GM19099 (cell line): ENCODE results near the gene ZNF787.

Experiments
- POLR2A ChIP-seq: IDR thresholded peaks from 3 replicates; pipeline ENCODE4 v1.6.1; 2011; ENCODE audit warnings: low read depth; ENCODE audit not compliant: insufficient read length; ENCODE audit errors: extremely low read depth

The ZNF787 gene

DNA sequence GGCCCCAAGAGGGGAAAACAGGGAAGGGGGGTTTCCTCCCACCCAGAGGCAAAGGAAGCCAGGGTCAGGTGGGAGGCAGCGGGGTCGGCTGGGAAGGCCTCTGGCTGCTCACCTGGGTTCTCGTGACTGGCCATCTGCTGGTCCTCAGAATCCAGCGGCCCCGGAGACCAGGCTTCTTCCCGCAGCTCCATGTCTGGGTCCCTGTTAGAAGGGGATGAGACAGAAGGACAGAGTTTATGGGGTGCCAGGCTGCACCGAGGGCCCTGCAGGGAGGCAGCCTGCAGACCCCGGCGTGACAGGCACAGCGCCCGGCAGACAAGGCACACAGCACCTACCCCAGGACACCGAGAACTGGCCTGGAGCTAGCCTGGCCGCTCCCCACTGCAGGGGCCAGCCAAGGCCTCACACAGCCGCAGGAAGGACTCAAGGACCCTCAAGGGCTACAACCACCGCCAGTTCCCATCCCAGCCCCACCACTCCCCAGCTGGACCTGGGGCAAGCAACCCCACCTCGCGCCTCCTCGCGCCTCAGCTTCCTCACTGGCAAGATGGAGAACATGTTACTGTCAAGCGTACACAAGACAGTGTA is 18.0 kb downstream of the ZNF787 start:
- no peak for TF ChIP-seq POLR2A

DNA sequence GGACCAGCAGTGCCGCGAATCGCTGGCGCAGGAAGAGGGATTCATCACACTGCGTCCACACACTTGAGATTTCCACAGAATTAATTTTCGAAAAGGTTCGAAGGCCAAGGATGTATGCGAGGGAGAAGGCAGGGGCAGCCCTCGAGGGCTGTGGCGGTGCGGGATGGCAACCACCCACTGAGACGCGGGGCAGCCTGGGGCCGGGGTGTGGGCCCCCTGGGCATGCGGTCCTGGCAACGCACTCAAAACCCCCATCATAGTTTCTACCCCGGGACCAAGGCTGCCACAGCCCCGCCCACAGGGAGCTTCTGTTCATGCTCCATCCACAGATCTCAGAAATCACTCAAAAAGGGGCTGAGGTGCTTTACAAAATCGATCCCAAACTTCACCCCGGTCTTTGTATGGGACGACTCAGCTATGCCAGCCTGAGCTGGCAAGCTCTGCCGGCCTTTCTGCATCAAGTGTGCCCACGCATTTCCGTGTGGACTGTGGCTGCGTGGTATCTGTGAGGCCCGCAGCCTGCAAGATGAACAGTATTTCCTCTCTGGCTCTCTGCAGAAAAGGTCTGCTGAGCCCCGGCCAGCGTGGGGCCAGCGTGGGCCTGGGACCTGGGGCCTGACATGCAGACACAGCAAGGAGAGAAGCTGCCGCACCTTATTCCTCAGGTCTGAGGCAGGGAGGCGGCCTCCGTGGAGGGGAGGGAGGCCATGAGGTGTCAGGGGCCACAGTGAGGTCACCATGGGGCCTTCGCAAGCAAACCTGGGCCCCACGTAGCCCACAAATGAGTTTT is 19.2 kb downstream of the ZNF787 start:
- TF ChIP-seq POLR2A = no peak

DNA sequence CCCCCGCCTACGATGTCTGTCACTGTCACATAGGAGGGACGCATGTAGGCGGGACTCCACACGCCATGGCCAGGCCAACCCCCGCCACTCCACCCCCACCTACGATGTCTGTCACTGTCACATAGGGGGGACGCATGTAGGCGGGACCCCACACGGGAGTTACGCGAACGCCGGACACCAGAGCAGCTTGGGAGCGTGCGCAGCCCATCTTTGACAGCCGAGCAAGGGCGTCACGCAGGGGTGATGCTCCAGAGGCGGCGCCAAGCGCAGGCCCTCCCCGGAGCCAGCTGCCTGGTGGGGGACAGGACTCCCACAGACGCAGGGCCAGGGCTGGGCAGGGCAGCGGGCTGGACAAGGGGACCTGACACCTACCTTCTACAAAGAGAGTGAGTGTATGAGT is 20.0 kb downstream of the ZNF787 start:
- TF ChIP-seq POLR2A = no peak

DNA sequence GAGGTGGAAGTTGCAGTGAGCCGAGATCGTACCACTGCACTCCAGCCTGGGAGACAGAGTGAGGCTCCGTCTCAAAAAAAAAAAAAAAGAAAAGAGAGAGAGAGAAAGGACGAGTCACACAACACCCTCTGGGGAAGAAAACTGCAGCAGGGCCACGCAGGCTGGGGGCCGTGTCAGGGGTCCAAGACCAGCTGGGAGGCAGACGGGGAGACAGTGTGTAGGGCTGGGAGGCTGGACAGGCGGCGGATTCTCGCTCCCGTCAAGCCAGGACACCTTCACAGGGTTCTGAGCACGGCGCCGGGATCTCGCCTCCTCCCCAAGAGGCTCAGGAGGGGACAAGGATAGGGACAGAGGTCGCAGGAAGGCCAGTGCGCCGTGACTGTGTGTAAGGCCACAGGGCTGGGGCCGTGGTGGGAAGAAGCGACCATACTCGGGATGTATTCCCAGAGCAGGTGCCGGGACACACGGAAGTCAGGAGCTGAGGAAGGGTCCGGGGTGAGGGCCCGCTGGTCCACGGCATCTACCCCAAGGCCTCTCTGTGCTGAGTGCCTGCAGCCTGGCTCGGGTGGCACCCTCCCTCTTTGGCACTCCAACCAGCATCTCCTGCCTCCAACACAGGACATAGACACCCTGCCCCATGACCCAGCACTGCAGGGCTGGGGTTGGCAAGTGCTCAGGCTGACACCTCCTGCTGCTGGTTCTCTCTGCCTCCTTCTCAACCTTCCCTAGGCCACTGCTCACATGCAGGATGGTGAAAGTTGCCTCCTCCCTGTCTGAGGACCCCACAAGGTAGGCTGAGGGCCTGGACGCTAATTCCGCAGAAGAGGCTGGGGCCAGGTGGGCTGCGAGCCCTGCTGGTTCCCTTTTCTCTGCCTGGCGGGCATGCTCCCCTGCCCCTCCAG is 21.2 kb downstream of the ZNF787 start:
- no peak for TF ChIP-seq POLR2A

DNA sequence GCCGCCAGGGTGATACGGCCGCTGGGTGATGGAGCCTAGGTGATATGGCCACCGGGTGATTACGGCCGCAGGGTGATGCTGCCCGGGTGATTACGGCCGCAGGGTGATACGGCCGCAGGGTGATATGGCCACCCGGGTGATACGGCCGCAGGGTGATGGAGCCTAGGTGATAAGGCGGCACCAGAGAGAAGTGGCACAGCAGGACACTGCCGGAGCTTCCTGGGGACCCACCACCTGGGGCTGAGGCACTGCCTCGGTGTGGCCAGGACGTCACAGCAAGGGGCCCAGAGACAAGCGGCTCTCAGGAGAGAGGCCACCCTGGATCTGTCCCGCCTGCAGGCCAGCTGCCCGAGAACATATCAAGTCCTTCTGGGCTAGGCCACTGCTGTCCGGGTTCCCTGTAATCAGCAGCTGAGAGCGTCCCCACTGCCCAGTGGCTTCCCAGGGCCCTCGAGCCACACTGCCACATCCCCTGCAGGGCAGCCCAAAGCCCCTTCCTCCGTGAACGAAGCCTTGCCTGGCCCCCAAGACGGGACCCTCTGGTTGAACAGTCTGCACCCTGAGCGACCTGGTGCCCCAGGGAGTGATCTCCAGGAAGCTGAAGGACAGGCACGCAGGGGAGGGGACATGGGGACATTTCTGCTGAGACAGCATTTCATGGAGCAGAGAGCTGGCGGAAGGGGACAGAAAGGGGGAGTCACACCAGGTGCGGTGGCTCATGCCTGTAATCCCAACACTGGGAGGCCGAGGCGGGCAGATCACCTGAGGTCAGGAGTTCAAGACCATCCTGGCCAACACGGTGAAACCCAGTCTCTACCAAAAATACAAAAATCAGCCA is 22.1 kb downstream of the ZNF787 start:
- no peak for TF ChIP-seq POLR2A

DNA sequence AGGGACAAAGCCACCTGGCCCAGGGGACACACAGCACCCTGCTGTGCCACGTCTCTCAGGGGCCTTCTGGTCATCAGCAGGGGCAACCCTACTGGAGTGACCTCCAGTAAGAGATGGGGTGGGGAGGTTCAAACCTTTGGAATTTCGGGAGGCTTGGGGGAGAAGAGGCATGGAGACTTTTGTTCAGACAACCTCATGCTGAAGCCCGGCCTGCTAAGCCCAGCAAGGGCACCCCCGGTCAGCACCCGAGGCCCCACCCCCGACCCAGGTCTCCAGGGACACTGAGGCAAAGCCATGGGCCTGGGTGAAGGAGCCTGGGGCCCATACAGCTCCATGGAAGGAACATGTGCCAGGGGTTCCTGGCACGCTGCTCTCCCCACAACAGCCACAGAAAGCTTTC is 23.3 kb downstream of the ZNF787 start:
- no peak for TF ChIP-seq POLR2A

DNA sequence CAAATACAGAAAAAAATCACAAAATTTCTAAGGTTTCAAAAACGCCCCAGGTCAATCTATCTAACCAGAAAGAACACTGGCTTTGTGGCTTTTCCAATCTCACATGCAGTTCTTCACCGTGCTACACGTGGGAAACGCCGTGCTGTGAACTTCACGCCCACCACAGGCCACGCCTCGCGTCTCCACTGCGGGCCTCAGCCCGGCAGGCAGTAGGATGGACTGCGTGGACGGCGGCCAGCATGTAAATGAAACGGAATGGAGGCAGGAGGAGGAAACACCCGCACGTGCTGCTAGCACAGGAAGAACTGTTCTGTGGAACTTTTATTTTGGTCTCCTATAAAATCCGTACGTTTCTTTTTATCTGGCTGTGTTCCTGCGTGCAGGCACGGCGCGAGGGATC is 23.8 kb downstream of the ZNF787 start:
- TF ChIP-seq POLR2A = no peak

DNA sequence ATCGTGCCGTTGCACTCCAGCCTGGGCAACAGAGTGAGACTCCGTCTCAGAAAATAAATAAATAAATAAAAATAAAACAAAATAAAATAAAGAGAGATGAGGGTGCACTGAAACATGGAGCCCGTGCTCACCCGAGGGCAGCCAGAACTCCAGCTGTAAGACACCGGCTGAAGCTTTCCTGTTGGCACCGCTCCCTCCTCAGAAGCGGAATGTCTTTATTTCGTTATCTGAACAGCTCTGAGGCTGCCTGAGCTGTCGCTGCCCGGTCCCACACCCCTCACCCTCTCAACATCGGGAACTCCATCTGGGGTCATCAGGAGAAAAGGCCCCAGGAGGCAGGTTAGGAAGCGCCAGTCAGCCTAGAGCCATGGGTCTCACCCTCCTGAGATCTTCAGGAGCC is 24.4 kb downstream of the ZNF787 start:
- TF ChIP-seq POLR2A = no peak

DNA sequence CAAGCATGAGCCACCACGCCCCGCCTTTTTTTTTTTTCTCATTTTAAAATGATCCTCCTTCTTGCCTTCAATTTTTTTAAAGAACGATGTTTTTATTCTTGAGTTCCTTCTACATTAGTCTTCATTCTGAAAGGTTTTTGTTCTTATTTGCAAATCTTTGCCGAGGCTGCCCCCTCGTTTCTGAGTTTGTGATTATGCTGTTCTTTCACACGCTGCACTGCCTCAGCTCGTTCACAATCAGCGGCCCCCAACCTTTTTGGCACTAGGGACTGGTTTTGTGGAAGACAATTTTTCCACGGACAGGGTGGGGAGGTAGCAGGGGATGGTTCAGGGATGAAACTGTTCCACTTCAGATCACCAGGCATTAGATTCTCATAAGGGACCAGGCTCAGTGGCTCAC is 26.6 kb downstream of the ZNF787 start:
- no peak for TF ChIP-seq POLR2A

DNA sequence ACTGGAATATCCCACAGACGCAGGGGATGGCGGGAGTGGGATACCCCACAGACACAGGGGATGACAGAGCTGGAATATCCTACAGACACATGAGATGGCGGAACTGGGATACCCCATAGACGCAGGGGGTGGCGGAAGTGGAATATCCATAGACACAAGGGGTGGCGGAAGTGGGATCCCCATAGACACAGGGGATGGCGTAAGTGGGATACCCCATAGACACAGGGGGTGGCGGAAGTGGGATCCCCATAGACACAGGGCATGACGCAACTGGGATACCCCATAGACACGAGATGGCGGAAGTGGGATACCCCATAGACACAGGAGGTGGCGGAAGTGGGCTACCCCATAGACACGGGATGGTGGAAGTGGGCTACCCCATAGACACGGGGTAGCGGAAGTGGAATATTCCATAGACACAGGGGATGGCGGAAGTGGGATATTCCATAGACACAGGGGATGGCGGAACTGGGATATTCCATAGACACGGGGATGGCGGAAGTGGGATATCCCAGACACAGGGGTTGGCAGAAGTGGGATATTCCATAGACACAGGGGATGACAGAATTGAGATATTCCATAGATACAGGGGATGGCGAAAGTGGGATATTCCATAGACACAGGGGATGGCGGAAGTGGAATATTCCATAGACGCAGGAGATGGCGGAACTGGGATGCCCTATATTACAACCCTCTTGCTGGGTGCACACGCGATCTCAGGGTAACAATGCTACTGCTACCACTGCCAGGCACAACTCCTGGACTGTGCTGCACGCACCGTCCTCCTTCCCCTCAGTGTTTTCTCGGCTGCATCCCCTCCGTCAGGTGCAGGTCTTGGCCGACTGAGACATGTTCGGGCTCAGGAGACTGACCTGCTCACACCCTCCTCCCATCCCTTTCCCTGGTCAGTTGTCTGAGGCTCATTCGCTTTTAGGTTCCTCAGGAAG is 28.1 kb downstream of the ZNF787 start:
- no peak for TF ChIP-seq POLR2A

DNA sequence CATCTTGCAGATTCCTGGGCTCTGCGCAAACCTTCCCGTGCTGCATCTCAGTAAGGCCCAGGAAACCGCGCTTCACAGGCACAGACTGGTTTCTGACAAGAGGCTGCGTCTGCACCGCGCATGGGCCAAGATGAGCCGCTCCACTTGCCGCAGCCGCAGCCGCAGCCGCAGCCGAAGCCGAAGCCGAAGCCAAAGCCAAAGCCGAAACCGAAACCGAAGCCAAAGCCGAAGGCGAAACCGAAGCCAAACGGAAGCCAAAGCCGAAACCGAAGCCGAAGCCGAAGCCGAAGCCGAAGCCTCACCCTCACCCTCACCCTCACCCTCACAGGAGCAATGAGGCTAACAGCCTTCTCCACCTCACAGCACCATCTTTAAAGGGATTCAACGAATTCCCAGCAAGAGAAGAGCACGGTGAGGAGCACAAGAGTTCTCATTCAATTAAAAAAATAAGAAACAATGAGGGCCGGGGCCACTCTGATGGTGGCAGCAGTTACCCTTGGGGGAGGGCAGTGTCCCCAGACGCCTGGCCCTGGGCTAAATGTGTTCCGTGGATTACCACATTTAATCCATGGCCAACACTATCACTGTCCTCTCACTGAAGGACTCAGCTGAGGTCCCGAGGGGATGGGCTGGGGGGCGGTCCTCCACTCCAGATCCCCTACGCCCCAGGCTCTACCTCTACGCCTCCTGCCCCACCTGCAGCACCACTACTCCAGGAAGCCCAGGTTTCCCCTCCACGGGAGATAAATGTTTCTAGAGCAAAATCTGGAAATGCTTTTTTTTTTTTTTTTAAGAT is 29.1 kb downstream of the ZNF787 start:
- no peak for TF ChIP-seq POLR2A

DNA sequence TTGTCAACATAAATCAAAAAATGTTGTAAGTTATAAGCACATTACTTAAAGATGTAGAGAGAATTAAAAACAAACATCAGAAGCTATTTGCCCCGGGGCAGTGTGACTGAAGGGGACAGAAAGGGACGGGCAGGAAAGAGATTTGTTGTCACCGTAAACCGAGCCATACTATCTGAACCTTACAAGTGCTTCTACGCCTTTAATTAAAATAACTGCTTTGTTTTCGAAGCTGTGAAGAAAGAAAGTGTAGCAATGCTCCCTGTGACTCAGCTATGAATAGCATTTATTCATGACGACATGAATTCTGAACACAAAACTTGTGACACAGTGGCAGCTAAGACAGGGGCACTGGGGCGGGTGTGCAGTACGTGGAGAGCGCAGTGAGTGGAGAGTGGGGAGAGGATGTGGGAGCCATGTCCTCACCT is 30.0 kb downstream of the ZNF787 start:
- no peak for TF ChIP-seq POLR2A

DNA sequence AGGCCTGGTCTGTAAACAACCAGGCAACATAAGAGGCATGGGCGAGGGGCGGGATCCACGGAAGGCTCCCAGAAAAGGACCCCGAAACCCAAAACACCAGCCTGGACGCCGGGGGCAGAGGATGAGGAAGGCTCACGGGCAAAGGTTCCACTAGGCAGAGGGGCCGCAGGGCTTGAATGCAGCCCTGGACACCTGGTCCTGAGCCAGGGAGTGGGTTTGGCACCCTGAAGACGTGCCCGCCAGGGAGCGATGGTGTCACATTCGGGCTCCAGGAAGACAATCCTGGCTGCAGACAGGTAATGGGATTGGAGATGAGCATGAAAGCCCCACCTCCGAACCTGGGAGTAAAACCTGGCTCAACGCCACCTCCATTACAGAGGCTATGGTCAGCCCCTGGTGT is 31.8 kb downstream of the ZNF787 start:
- no peak for TF ChIP-seq POLR2A

DNA sequence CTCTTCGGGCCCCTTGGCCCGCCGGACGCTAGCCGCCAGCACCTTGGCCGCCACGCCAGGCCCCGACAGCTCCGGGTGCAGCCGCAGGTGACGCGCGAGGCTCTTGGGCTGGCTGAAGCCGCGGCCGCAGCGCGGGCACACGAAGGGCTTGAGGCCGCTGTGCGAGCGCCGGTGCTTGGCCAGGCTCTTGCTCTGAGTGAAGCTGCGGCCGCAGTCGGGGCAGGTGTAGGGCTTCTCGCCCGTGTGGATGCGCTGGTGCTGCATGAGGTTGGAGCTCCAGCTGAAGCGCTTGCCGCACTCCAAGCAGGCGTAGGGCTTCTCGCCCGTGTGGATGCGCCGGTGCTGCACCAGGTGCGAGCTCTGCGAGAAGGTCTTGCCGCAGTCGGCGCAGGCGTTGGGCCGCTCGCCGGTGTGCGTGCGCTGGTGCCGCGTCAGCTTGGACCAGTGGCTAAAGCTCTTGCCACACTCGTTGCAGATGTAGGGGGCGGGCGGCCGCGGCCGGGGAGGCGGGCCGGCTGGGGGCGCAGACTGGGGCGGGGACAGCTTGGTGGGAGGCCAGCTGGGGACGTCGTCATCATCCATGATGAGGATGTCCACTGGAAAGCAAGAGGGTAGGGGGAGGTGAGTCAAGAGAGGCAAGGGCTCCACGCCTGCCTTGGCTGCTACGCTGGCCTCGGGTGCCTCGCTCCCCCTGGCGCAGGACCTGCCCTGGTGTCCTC is 32.4 kb downstream of the ZNF787 start:
- no peak for TF ChIP-seq POLR2A
